Panc1 (cell line): Measurements from ENCODE around the gene TRPC4AP.

Experiments used
- CTCF ChIP-seq: fragments of 450-650 bp; IDR thresholded peaks from 2 replicates; pipeline ENCODE4 v1.5.1; 2017; ENCODE audit warnings: mild to moderate bottlenecking
- POLR2AphosphoS5 ChIP-seq: IDR thresholded peaks from 2 replicates; pipeline ENCODE4 v1.6.1; 2012; ENCODE audit warnings: mild to moderate bottlenecking, low read depth, low read length, moderate library complexity
- REST ChIP-seq, 2 experiments: IDR thresholded peaks; 2 replicates each; pipeline ENCODE4 v1.6.1; 2011 to 2012; ENCODE audit warnings: low read depth in 2 of 2, control low read depth in 1 of 2, low read length in 1 of 2, mild to moderate bottlenecking in 1 of 2, moderate library complexity in 1 of 2; ENCODE audit not compliant: insufficient read depth in 1 of 2
- TCF7L2 ChIP-seq: IDR thresholded peaks from 2 replicates; pipeline ENCODE4 v1.6.1; 2011; ENCODE audit warnings: mild to moderate bottlenecking, low read depth, low read length, inconsistent platforms

- no peak for TF ChIP-seq CTCF
- no peak for TF ChIP-seq REST (IDR thresholded peaks at IDR 0.05; ENCODE audit: insufficient read depth in 1 of 2, low read depth in 2 of 2, low read length in 1 of 2)
- TF ChIP-seq TCF7L2: no peak
- TF ChIP-seq POLR2AphosphoS5: no peak
These were observed 86.6 kb downstream of the TRPC4AP start for GRCh38 chr20:35006009-35006408.
